Measurements from ENCODE around the gene MASP2. TPM values are rescaled to one million over a fixed set of nuclear protein-coding genes. Genes with fewer than 3 reads are reported as not detected.
"Not testable (repeated sequence)": the region's sequence is repeated elsewhere in the genome, so short reads cannot be mapped to it uniquely, and the experiment has no call there.

Gene MASP2
- total and polyA plus RNA-seq, 4 donors, result 4.7 to 9.8 TPM; not detected in 2

- H3K4me3 ChIP-seq (ENCODE audit: low read depth, low read length), result no peak overlapping the region
- H3K9me3 ChIP-seq (ENCODE audit: control insufficient read depth, insufficient read depth, low read length), result no peaks in the 10 kb centered on the region
- H3K27me3 ChIP-seq (ENCODE audit: control insufficient read depth, insufficient read depth, low read length), result no peaks in the 10 kb centered on the region
- no peak for DNase-seq (ENCODE audit: low read depth in 4 of 6, low spot score in 6 of 6)
- peaks cover 14% of the 10 kb centered on the region for H3K4me1 ChIP-seq (ENCODE audit: control insufficient read depth, insufficient read depth, low read length)
- no peak overlapping the region for H3K27ac ChIP-seq (ENCODE audit: low read depth, low read length)
- 55% methylated on average over 5 of the region's 19 CpGs for WGBS (ENCODE audit: insufficient coverage)
- H3K36me3 ChIP-seq (ENCODE audit: control insufficient read depth, insufficient read depth, low read length), result peaks cover 39% of the 10 kb centered on the region
Observed at GRCh38 chr1:11051781-11052511, 4.9 kb upstream of the MASP2 start.

- DNase-seq (ENCODE audit: low read depth in 4 of 6, low spot score in 6 of 6); H3K9me3 ChIP-seq (ENCODE audit: control insufficient read depth, insufficient read depth, low read length); H3K27me3 ChIP-seq (ENCODE audit: control insufficient read depth, insufficient read depth, low read length); H3K27ac ChIP-seq (ENCODE audit: low read depth, low read length); H3K4me3 ChIP-seq (ENCODE audit: low read depth, low read length): not testable (repeated sequence)
- peaks cover 14% of the 10 kb centered on the region for H3K4me1 ChIP-seq (ENCODE audit: control insufficient read depth, insufficient read depth, low read length)
- 92% methylated on average over 6 of the region's 10 CpGs for WGBS (ENCODE audit: insufficient coverage)
- H3K36me3 ChIP-seq (ENCODE audit: control insufficient read depth, insufficient read depth, low read length), result peaks cover 31% of the 10 kb centered on the region
Observed at GRCh38 chr1:11051121-11051520, 4.1 kb upstream of the MASP2 start.

- WGBS (ENCODE audit: insufficient coverage), result 91% methylated on average over 8 of the region's 8 CpGs
- DNase-seq (ENCODE audit: low read depth in 4 of 6, low spot score in 6 of 6), result no peak
Observed at GRCh38 chr1:11046270-11046566, 821 bp downstream of the MASP2 start.

GRCh38 chr1:11045428-11046269, 1.4 kb downstream of the MASP2 start:
- H3K4me1 ChIP-seq (ENCODE audit: control insufficient read depth, insufficient read depth, low read length), result no peaks in the 10 kb centered on the region
- DNase-seq (ENCODE audit: low read depth in 4 of 6, low spot score in 6 of 6), result no peak
- no peaks in the 10 kb centered on the region for H3K9me3 ChIP-seq (ENCODE audit: control insufficient read depth, insufficient read depth, low read length)
- H3K4me3 ChIP-seq (ENCODE audit: low read depth, low read length), result no peak overlapping the region
- 47% methylated on average over 32 of the region's 32 CpGs for WGBS (ENCODE audit: insufficient coverage)
- no peaks in the 10 kb centered on the region for H3K36me3 ChIP-seq (ENCODE audit: control insufficient read depth, insufficient read depth, low read length)
- no peaks in the 10 kb centered on the region for H3K27me3 ChIP-seq (ENCODE audit: control insufficient read depth, insufficient read depth, low read length)
- no peak overlapping the region for H3K27ac ChIP-seq (ENCODE audit: low read depth, low read length)

More at GRCh38 chr1:11046270-11046566, 821 bp downstream of the MASP2 start:
- no peaks in the 10 kb centered on the region for H3K9me3 ChIP-seq (ENCODE audit: control insufficient read depth, insufficient read depth, low read length)
- no peak overlapping the region for H3K4me3 ChIP-seq (ENCODE audit: low read depth, low read length)
- H3K36me3 ChIP-seq (ENCODE audit: control insufficient read depth, insufficient read depth, low read length), result no peaks in the 10 kb centered on the region
- no peak overlapping the region for H3K27ac ChIP-seq (ENCODE audit: low read depth, low read length)
- no peaks in the 10 kb centered on the region for H3K4me1 ChIP-seq (ENCODE audit: control insufficient read depth, insufficient read depth, low read length)
- H3K27me3 ChIP-seq (ENCODE audit: control insufficient read depth, insufficient read depth, low read length), result no peaks in the 10 kb centered on the region

GRCh38 chr1:11044849-11045427, 2.1 kb downstream of the MASP2 start:
- WGBS (ENCODE audit: insufficient coverage), result 88% methylated on average over 16 of the region's 16 CpGs
- no peaks in the 10 kb centered on the region for H3K4me1 ChIP-seq (ENCODE audit: control insufficient read depth, insufficient read depth, low read length)
- no peak overlapping the region for H3K4me3 ChIP-seq (ENCODE audit: low read depth, low read length)
- DNase-seq (ENCODE audit: low read depth in 4 of 6, low spot score in 6 of 6), result no peak
- H3K27me3 ChIP-seq (ENCODE audit: control insufficient read depth, insufficient read depth, low read length), result no peaks in the 10 kb centered on the region
- H3K27ac ChIP-seq (ENCODE audit: low read depth, low read length), result no peak overlapping the region
- H3K9me3 ChIP-seq (ENCODE audit: control insufficient read depth, insufficient read depth, low read length), result no peaks in the 10 kb centered on the region
- H3K36me3 ChIP-seq (ENCODE audit: control insufficient read depth, insufficient read depth, low read length), result no peaks in the 10 kb centered on the region

- DNase-seq (ENCODE audit: low read depth in 4 of 6, low spot score in 6 of 6), result no peak
- Histone ChIP-seq H3K9me3 (ENCODE audit: control insufficient read depth, insufficient read depth, low read length) (no peaks in the 10 kb centered on the region), H3K4me3 (ENCODE audit: low read depth, low read length) (no peak overlapping the region), H3K27ac (ENCODE audit: low read depth, low read length) (no peak overlapping the region), H3K4me1 (ENCODE audit: control insufficient read depth, insufficient read depth, low read length) (no peaks in the 10 kb centered on the region), H3K27me3 (ENCODE audit: control insufficient read depth, insufficient read depth, low read length) (no peaks in the 10 kb centered on the region), H3K36me3 (ENCODE audit: control insufficient read depth, insufficient read depth, low read length) (no peaks in the 10 kb centered on the region)
- 89% methylated on average over 9 of the region's 16 CpGs for WGBS (ENCODE audit: insufficient coverage)
Observed at GRCh38 chr1:11044086-11044848, 2.8 kb downstream of the MASP2 start.

GRCh38 chr1:11042995-11043874, 3.8 kb downstream of the MASP2 start:
- WGBS (ENCODE audit: insufficient coverage), result 77% methylated on average over 11 of the region's 19 CpGs
- Histone ChIP-seq H3K4me3 (ENCODE audit: low read depth, low read length) (no peak overlapping the region), H3K36me3 (ENCODE audit: control insufficient read depth, insufficient read depth, low read length) (no peaks in the 10 kb centered on the region), H3K9me3 (ENCODE audit: control insufficient read depth, insufficient read depth, low read length) (no peaks in the 10 kb centered on the region), H3K4me1 (ENCODE audit: control insufficient read depth, insufficient read depth, low read length) (peaks cover 4% of the 10 kb centered on the region), H3K27me3 (ENCODE audit: control insufficient read depth, insufficient read depth, low read length) (no peaks in the 10 kb centered on the region), H3K27ac (ENCODE audit: low read depth, low read length) (no peak overlapping the region)
- no peak for DNase-seq (ENCODE audit: low read depth in 4 of 6, low spot score in 6 of 6)

GRCh38 chr1:11042065-11042464, 5.0 kb downstream of the MASP2 start:
- peaks cover 5% of the 10 kb centered on the region for H3K4me1 ChIP-seq (ENCODE audit: control insufficient read depth, insufficient read depth, low read length)
- H3K9me3 ChIP-seq (ENCODE audit: control insufficient read depth, insufficient read depth, low read length), result no peaks in the 10 kb centered on the region
- no peaks in the 10 kb centered on the region for H3K27me3 ChIP-seq (ENCODE audit: control insufficient read depth, insufficient read depth, low read length)
- H3K36me3 ChIP-seq (ENCODE audit: control insufficient read depth, insufficient read depth, low read length), result no peaks in the 10 kb centered on the region
- no peak overlapping the region for H3K4me3 ChIP-seq (ENCODE audit: low read depth, low read length)
- WGBS (ENCODE audit: insufficient coverage), result 79% methylated on average over 3 of the region's 3 CpGs
- DNase-seq (ENCODE audit: low read depth in 4 of 6, low spot score in 6 of 6), result no peak
- H3K27ac ChIP-seq (ENCODE audit: low read depth, low read length), result no peak overlapping the region

- Histone ChIP-seq H3K36me3 (ENCODE audit: control insufficient read depth, insufficient read depth, low read length) (no peaks in the 10 kb centered on the region), H3K9me3 (ENCODE audit: control insufficient read depth, insufficient read depth, low read length) (no peaks in the 10 kb centered on the region), H3K27me3 (ENCODE audit: control insufficient read depth, insufficient read depth, low read length) (no peaks in the 10 kb centered on the region), H3K4me3 (ENCODE audit: low read depth, low read length) (no peak overlapping the region), H3K4me1 (ENCODE audit: control insufficient read depth, insufficient read depth, low read length) (peaks cover 5% of the 10 kb centered on the region), H3K27ac (ENCODE audit: low read depth, low read length) (no peak overlapping the region)
- no peak for DNase-seq (ENCODE audit: low read depth in 4 of 6, low spot score in 6 of 6)
Observed at GRCh38 chr1:11041048-11041447, 6.0 kb downstream of the MASP2 start.

Data from spinal cord (tissue), 10 donors.